Panc1 (cell line): ENCODE measurements around the gene ENAH.

Source experiments
- POLR2AphosphoS5 ChIP-seq: IDR thresholded peaks from 2 replicates; pipeline ENCODE4 v1.6.1; 2012; ENCODE audit warnings: mild to moderate bottlenecking, low read depth, low read length, moderate library complexity
- TF ChIP-seq, protein P1 (sequence below), 2 experiments: IDR thresholded peaks; 2 replicates each; pipeline ENCODE4 v1.6.1; 2011 to 2012; ENCODE audit warnings: low read depth in 2 of 2, control low read depth in 1 of 2, low read length in 1 of 2, mild to moderate bottlenecking in 1 of 2, moderate library complexity in 1 of 2; ENCODE audit not compliant: insufficient read depth in 1 of 2
- TF ChIP-seq, protein P2 (sequence below): fragments of 450-650 bp; IDR thresholded peaks from 2 replicates; pipeline ENCODE4 v1.5.1; 2017; ENCODE audit warnings: mild to moderate bottlenecking

DNA sequence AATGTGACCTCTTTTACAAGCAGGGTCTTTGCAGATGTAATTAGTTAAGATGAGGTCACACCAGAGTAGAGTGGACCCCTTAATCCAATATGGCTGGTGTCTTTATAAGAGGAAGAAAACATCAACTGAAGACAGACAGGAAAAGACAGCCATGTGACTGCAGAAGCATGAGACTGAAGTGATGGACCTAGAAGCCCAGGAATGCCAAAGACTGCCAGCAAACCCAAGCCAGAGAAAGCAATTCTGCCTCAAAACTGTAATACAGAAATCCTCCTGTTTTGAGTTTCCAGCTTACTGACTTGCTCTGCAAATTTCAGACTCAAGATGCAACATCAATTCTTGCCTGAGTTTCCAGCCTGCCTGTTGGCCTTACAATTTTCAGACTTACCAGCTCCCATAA is 17.3 kb downstream of the ENAH start:
- TF ChIP-seq, protein P1, sequence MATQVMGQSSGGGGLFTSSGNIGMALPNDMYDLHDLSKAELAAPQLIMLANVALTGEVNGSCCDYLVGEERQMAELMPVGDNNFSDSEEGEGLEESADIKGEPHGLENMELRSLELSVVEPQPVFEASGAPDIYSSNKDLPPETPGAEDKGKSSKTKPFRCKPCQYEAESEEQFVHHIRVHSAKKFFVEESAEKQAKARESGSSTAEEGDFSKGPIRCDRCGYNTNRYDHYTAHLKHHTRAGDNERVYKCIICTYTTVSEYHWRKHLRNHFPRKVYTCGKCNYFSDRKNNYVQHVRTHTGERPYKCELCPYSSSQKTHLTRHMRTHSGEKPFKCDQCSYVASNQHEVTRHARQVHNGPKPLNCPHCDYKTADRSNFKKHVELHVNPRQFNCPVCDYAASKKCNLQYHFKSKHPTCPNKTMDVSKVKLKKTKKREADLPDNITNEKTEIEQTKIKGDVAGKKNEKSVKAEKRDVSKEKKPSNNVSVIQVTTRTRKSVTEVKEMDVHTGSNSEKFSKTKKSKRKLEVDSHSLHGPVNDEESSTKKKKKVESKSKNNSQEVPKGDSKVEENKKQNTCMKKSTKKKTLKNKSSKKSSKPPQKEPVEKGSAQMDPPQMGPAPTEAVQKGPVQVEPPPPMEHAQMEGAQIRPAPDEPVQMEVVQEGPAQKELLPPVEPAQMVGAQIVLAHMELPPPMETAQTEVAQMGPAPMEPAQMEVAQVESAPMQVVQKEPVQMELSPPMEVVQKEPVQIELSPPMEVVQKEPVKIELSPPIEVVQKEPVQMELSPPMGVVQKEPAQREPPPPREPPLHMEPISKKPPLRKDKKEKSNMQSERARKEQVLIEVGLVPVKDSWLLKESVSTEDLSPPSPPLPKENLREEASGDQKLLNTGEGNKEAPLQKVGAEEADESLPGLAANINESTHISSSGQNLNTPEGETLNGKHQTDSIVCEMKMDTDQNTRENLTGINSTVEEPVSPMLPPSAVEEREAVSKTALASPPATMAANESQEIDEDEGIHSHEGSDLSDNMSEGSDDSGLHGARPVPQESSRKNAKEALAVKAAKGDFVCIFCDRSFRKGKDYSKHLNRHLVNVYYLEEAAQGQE (IDR thresholded peaks at IDR 0.05; ENCODE audit: insufficient read depth in 1 of 2, low read depth in 2 of 2, low read length in 1 of 2), result no peak
- TF ChIP-seq POLR2AphosphoS5, result no peak
- TF ChIP-seq, protein P2, sequence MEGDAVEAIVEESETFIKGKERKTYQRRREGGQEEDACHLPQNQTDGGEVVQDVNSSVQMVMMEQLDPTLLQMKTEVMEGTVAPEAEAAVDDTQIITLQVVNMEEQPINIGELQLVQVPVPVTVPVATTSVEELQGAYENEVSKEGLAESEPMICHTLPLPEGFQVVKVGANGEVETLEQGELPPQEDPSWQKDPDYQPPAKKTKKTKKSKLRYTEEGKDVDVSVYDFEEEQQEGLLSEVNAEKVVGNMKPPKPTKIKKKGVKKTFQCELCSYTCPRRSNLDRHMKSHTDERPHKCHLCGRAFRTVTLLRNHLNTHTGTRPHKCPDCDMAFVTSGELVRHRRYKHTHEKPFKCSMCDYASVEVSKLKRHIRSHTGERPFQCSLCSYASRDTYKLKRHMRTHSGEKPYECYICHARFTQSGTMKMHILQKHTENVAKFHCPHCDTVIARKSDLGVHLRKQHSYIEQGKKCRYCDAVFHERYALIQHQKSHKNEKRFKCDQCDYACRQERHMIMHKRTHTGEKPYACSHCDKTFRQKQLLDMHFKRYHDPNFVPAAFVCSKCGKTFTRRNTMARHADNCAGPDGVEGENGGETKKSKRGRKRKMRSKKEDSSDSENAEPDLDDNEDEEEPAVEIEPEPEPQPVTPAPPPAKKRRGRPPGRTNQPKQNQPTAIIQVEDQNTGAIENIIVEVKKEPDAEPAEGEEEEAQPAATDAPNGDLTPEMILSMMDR, result no peak
